Natural killer cell (primary cell): Measurements from ENCODE around the gene TINAGL1. TPM values are rescaled to one million over a fixed set of nuclear protein-coding genes. Genes with fewer than 3 reads are reported as not detected.

Experiments
- ATAC-seq, 3 donors: fragments of 150-1000 bp in 2 of 3; fragments of 200-7000 bp in 1 of 3; cut with Tn5 transposase; 1 replicate in 1 of 3; 2 replicates in 2 of 3; pipeline ENCODE4 v1.10.0; 2021; ENCODE audit warnings: mild to moderate bottlenecking in 2 of 3, moderate library complexity in 2 of 3
- DNase-seq, 2 donors: peaks; one replicate each; pipeline versions ENCODE4 v3.0.0 to v3.0.0-alpha.2; 2013 to 2021; ENCODE audit warnings: mixed read lengths in 1 of 2
- H3K27ac ChIP-seq: one replicate; pipeline ENCODE4 v1.5.1; 2013; ENCODE audit warnings: mild to moderate bottlenecking, low read length
- H3K27me3 ChIP-seq: one replicate; pipeline ENCODE4 v1.6.1; 2013; ENCODE audit warnings: low read length; ENCODE audit not compliant: control insufficient read depth, insufficient read depth
- H3K36me3 ChIP-seq: one replicate; pipeline ENCODE4 v1.6.1; 2013; ENCODE audit warnings: low read length; ENCODE audit not compliant: control insufficient read depth, insufficient read depth
- H3K4me1 ChIP-seq: one replicate; pipeline ENCODE4 v1.6.1; 2013; ENCODE audit warnings: low read length; ENCODE audit not compliant: control insufficient read depth, insufficient read depth
- H3K4me3 ChIP-seq: one replicate; pipeline ENCODE4 v1.5.1; 2013; ENCODE audit warnings: low read length
- H3K9me3 ChIP-seq: one replicate; pipeline ENCODE4 v1.6.1; 2013; ENCODE audit warnings: low read length; ENCODE audit not compliant: control insufficient read depth, insufficient read depth
- H3K27ac Mint-ChIP-seq, 2 donors: one replicate each; pipeline ENCODE4 v1.8.0; 2022; ENCODE audit warnings: mild to moderate bottlenecking in 2 of 2, mixed read lengths in 2 of 2, moderate library complexity in 1 of 2
- H3K27me3 Mint-ChIP-seq, 2 donors: one replicate each; pipeline ENCODE4 v1.8.0; 2022; ENCODE audit warnings: low read depth in 2 of 2, mixed read lengths in 2 of 2
- H3K36me3 Mint-ChIP-seq: one replicate; pipeline ENCODE4 v1.8.0; 2022; ENCODE audit warnings: mixed read lengths
- H3K4me1 Mint-ChIP-seq, 2 donors: one replicate each; pipeline ENCODE4 v1.8.0; 2022; ENCODE audit warnings: mixed read lengths in 2 of 2
- H3K4me3 Mint-ChIP-seq: one replicate; pipeline ENCODE4 v1.8.0; 2022; ENCODE audit warnings: mild to moderate bottlenecking, moderate library complexity, mixed read lengths
- H3K9me3 Mint-ChIP-seq, 2 donors: one replicate each; pipeline ENCODE4 v1.8.0; 2022; ENCODE audit warnings: mixed read lengths in 2 of 2
- WGBS: methylation state at CpG from one replicate; pipeline ENCODE4 v1.1.7; 2013; ENCODE audit warnings: missing lambda C conversion rate; ENCODE audit not compliant: insufficient coverage; 5-methylcytosine and 5-hydroxymethylcytosine counted together
- intact Hi-C: fragments of 100-400 bp; cut with micrococcal nuclease; formaldehyde crosslinking; loops from one replicate; pipeline ENCODE4 v1.14.2; 2022
- total RNA-seq, 4 donors: library from RNA; stranded (reverse); fragments of 120-200 nt in 1 of 4; gene quantifications; one replicate each; pipeline versions ENCODE4 v1.2.3 to v1.2.4, GENCODE V29; 2013 to 2022
- TF ChIP-seq, protein P1 (sequence below): fragments of 200-600 bp; IDR thresholded peaks from one replicate; pipeline ENCODE4 v1.8.0; 2022; ENCODE audit warnings: antibody characterized with exemption

Gene TINAGL1
- total RNA-seq, 3 donors from 2014 or later (not counting 1 experiment from before 2014, with no cell fraction given): not detected

DNA sequence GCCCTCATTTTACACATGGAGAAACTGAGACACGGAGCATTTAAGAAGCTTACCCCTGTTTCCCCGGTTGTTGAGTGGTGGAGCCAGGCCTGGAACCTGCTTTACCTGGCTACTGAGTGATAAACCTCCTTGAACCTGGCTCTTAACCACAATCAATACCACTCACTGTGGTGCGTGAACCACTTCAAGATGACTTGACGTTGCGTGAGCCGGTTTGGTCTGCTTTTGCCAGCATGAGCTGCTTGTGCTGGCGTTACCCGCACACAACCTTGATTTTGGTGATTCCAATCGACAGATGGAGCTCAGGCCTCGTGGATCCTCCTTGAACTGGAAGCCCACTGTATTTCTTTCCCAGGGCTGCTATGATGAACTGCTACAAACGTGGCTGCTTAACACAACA lies 6.1 kb upstream of the TINAGL1 start:
- H3K9me3 ChIP-seq: no peaks in the 10 kb centered on the region
- H3K27me3 Mint-ChIP-seq: peaks cover 16 to 28% of the 10 kb centered on the region in 2 donors
- H3K9me3 Mint-ChIP-seq: no peaks in the 10 kb centered on the region
- peak in 1 of 2 donors; percentile 4 for DNase-seq
- no peak overlapping the region for H3K4me3 ChIP-seq
- H3K4me1 ChIP-seq: no peaks in the 10 kb centered on the region
- no peak overlapping the region for H3K27ac Mint-ChIP-seq
- no peak overlapping the region for H3K27ac ChIP-seq
- WGBS: 71% methylated on average over 11 of the region's 11 CpGs
- no peak for ATAC-seq
- H3K4me1 Mint-ChIP-seq: no peaks in the 10 kb centered on the region
- H3K36me3 ChIP-seq: no peaks in the 10 kb centered on the region
- intact Hi-C loops: no loop called here
- H3K27me3 ChIP-seq: no peaks in the 10 kb centered on the region
- H3K36me3 Mint-ChIP-seq: no peaks in the 10 kb centered on the region
- H3K4me3 Mint-ChIP-seq: no peak overlapping the region
- TF ChIP-seq, protein P1, sequence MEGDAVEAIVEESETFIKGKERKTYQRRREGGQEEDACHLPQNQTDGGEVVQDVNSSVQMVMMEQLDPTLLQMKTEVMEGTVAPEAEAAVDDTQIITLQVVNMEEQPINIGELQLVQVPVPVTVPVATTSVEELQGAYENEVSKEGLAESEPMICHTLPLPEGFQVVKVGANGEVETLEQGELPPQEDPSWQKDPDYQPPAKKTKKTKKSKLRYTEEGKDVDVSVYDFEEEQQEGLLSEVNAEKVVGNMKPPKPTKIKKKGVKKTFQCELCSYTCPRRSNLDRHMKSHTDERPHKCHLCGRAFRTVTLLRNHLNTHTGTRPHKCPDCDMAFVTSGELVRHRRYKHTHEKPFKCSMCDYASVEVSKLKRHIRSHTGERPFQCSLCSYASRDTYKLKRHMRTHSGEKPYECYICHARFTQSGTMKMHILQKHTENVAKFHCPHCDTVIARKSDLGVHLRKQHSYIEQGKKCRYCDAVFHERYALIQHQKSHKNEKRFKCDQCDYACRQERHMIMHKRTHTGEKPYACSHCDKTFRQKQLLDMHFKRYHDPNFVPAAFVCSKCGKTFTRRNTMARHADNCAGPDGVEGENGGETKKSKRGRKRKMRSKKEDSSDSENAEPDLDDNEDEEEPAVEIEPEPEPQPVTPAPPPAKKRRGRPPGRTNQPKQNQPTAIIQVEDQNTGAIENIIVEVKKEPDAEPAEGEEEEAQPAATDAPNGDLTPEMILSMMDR: no peak

DNA sequence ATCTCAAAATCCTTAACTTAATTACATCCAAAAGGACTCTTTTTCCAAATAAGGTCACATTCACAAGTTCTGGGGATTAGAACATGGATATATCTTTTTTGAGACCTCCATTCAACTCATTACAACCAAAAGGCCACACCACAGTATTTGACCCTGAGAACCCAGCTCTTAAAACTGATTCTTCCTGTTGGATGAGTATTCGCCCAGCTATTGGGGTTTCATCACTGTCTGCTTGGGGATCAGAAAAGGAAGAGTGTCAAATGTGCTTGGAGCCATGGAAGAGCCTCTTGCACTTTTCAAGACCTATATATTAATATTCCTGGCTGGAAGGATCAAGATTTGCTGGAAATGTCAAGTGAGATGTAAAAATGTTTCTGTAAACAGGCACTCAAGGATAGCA lies 5.4 kb upstream of the TINAGL1 start:
- Histone ChIP-seq H3K36me3 (no peaks in the 10 kb centered on the region), H3K27ac (no peak overlapping the region), H3K27me3 (no peaks in the 10 kb centered on the region), H3K9me3 (no peaks in the 10 kb centered on the region), H3K4me3 (no peak overlapping the region), H3K4me1 (no peaks in the 10 kb centered on the region)
- no peak overlapping the region for H3K27ac Mint-ChIP-seq
- H3K9me3 Mint-ChIP-seq: no peaks in the 10 kb centered on the region
- peaks cover 19 to 28% of the 10 kb centered on the region in 2 donors for H3K27me3 Mint-ChIP-seq
- ATAC-seq (no peak), DNase-seq (no peak)
- H3K4me3 Mint-ChIP-seq: no peak overlapping the region
- TF ChIP-seq, protein P1: no peak
- H3K36me3 Mint-ChIP-seq: no peaks in the 10 kb centered on the region
- WGBS: 89% methylated on average over 1 of the region's 1 CpG
- H3K4me1 Mint-ChIP-seq: no peaks in the 10 kb centered on the region
- intact Hi-C loops: no loop called here

DNA sequence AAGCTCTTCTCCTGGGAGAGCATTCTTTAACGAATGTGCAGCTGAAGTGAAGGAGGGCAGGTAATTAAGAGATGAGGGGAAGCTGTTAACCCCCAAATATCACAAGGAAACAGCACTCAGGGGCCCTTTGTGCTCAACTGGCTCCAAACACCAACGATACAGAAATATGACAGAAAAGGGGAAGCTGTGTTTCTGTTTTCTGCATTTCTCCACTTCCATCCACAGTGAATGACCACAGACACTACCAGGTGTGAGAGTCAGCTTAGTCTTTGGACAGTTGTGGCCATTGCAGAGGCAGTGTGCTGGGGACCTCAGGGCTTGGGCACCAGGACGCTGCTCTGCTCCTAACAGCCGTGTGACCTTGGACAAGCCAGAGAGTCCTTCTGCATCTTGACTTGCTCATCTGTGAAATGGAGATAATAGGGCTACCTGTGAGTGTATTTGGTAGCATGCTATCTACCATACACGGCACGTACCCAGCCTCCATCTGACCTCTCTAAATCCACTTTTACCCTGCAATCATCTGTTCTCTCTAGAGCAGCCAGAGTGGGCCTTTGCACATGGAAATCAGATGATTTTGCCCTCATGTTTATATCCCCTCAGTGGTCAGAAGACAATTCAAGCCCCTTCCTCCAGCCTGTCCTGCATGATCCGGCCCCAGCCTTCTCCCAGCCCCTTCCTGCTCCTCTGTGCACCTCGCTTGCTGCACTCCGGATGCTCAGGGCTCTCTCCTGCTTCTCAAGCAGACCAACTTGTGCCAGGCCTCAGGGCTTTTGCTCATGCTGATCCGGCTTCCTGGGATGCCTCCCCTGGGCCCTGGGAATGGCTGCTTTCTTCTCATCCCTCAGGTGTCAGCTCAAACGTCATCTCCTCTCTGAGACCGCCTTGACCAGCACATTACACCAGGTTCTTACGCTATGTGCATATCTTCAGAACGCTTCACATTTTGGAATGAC lies 4.7 kb upstream of the TINAGL1 start:
- Mint-ChIP-seq H3K4me3 (no peak overlapping the region), H3K4me1 (peaks cover 0 to 6% of the 10 kb centered on the region in 2 donors)

More for the DNA sequence above, 4.7 kb upstream of the TINAGL1 start:
- TF ChIP-seq, protein P1: no peak
- Mint-ChIP-seq H3K27me3 (peaks cover 26 to 28% of the 10 kb centered on the region in 2 donors), H3K36me3 (no peaks in the 10 kb centered on the region), H3K9me3 (no peaks in the 10 kb centered on the region), H3K27ac (no peak overlapping the region)
- 59% methylated on average over 10 of the region's 14 CpGs for WGBS
- H3K4me3 ChIP-seq: no peak overlapping the region
- intact Hi-C loops: no loop called here
- H3K9me3 ChIP-seq: no peaks in the 10 kb centered on the region
- ATAC-seq (no peak), DNase-seq (peak in 1 of 2 donors; percentile 5)
- H3K27ac ChIP-seq: no peak overlapping the region
- peaks cover 5% of the 10 kb centered on the region for H3K4me1 ChIP-seq
- no peaks in the 10 kb centered on the region for H3K27me3 ChIP-seq
- H3K36me3 ChIP-seq: no peaks in the 10 kb centered on the region
